NCI-H146 treated with DMSO at 0.1 percent for 48 hours (cell line): ENCODE measurements around the gene TSTD2.

Source experiments
- DNase-seq: peaks from one replicate; lab custom pipeline; 2025; ENCODE audit not compliant: unreplicated experiment; lab: John Stamatoyannopoulos, UW

TSTD2 gene

GRCh38 chr9:97632985-97633858 is at the start of gene TSTD2, which contains the start of gene NCBP1:
Gene TSTD2, minus strand, starts transcription at chr9:97633368. Its CDS starts 5,806 bp downstream, at chr9:97627562.
Gene NCBP1, plus strand, starts transcription at chr9:97633821. Its CDS starts 61 bp downstream, at chr9:97633882.
- peak; percentile 92 for DNase-seq

GRCh38 chr9:97682242-97682641 is 49.1 kb upstream of the TSTD2 start:
- no peak for DNase-seq

GRCh38 chr9:97675655-97676054 is 42.5 kb upstream of the TSTD2 start:
- no peak for DNase-seq

- no peak for DNase-seq
Measured at GRCh38 chr9:97673922-97674321, 40.8 kb upstream of the TSTD2 start.

GRCh38 chr9:97672403-97672802 is 39.2 kb upstream of the TSTD2 start:
- DNase-seq, result no peak

- DNase-seq, result no peak
Measured at GRCh38 chr9:97670586-97670985, 37.4 kb upstream of the TSTD2 start.

- no peak for DNase-seq
Measured at GRCh38 chr9:97668485-97668884, 35.3 kb upstream of the TSTD2 start.

- no peak for DNase-seq
Measured at GRCh38 chr9:97666907-97667686, 33.9 kb upstream of the TSTD2 start.

- no peak for DNase-seq
Measured at GRCh38 chr9:97665742-97666141, 32.6 kb upstream of the TSTD2 start.

GRCh38 chr9:97660847-97661246 is 27.7 kb upstream of the TSTD2 start:
- DNase-seq, result no peak

GRCh38 chr9:97660340-97660739 is 27.2 kb upstream of the TSTD2 start:
- no peak for DNase-seq

GRCh38 chr9:97659771-97660170 is 26.6 kb upstream of the TSTD2 start:
- DNase-seq, result no peak

GRCh38 chr9:97658707-97659106 is 25.5 kb upstream of the TSTD2 start:
- no peak for DNase-seq

- DNase-seq, result no peak
Measured at GRCh38 chr9:97651646-97652045, 18.5 kb upstream of the TSTD2 start.

GRCh38 chr9:97647996-97648395 is 14.8 kb upstream of the TSTD2 start:
- DNase-seq, result no peak

- no peak for DNase-seq
Measured at GRCh38 chr9:97645720-97646119, 12.6 kb upstream of the TSTD2 start.

GRCh38 chr9:97640325-97640724 is 7.2 kb upstream of the TSTD2 start:
- DNase-seq, result peak; percentile 38

- DNase-seq, result no peak
Measured at GRCh38 chr9:97638666-97639065, 5.5 kb upstream of the TSTD2 start.

GRCh38 chr9:97636903-97637302 is 3.7 kb upstream of the TSTD2 start:
- no peak for DNase-seq

GRCh38 chr9:97635026-97635425 is 1.9 kb upstream of the TSTD2 start:
- DNase-seq, result no peak

- no peak for DNase-seq
Measured at GRCh38 chr9:97633859-97634490, 807 bp upstream of the TSTD2 start.
